KMS-11 (cell line): Measurements from ENCODE around the gene ANKRD44.

Experiments
- H2AFZ ChIP-seq: fragments of 200-600 bp; sonication (generic); 2 replicates; pipeline ENCODE4 v1.6.1; 2016; ENCODE audit warnings: antibody characterized with exemption, mixed run types, low read depth
- H3K27ac ChIP-seq: fragments of 200-600 bp; sonication (generic); 2 replicates; pipeline ENCODE4 v1.6.1; 2016; ENCODE audit warnings: mild to moderate bottlenecking, mixed run types
- H3K27me3 ChIP-seq: fragments of 200-600 bp; sonication (generic); 2 replicates; pipeline ENCODE4 v1.6.1; 2017; ENCODE audit warnings: mild to moderate bottlenecking, low read depth, mixed run types, moderate library complexity; ENCODE audit not compliant: insufficient read depth
- H3K36me3 ChIP-seq: fragments of 200-600 bp; sonication (generic); 2 replicates; pipeline ENCODE4 v1.6.1; 2017; ENCODE audit warnings: mild to moderate bottlenecking, mixed run types; ENCODE audit not compliant: insufficient read depth
- H3K4me1 ChIP-seq: fragments of 200-600 bp; sonication (generic); 2 replicates; pipeline ENCODE4 v1.6.1; 2016; ENCODE audit warnings: mild to moderate bottlenecking, low read depth, mixed run types; ENCODE audit not compliant: poor library complexity, severe bottlenecking
- H3K4me2 ChIP-seq: fragments of 200-600 bp; sonication (generic); 2 replicates; pipeline ENCODE4 v1.7.0; 2016; ENCODE audit warnings: mild to moderate bottlenecking, mixed run types
- H3K4me3 ChIP-seq: fragments of 200-600 bp; sonication (generic); IDR thresholded peaks from 2 replicates; pipeline ENCODE4 v1.6.1; 2017; ENCODE audit warnings: low read depth, low read length, mixed read lengths; ENCODE audit not compliant: insufficient read depth
- H3K79me2 ChIP-seq: fragments of 200-600 bp; sonication (generic); 2 replicates; pipeline ENCODE4 v1.6.1; 2016; ENCODE audit warnings: low read depth, mixed run types; ENCODE audit not compliant: insufficient read depth
- H3K9ac ChIP-seq: fragments of 200-600 bp; sonication (generic); 2 replicates; pipeline ENCODE4 v1.6.1; 2016; ENCODE audit warnings: mild to moderate bottlenecking, mixed run types
- H4K20me1 ChIP-seq: fragments of 200-600 bp; sonication (generic); 2 replicates; pipeline ENCODE4 v1.6.1; 2016; ENCODE audit warnings: mild to moderate bottlenecking, mixed run types; ENCODE audit not compliant: insufficient read depth
- TF ChIP-seq, protein P1 (sequence below): fragments of 200-600 bp; sonication (generic); conservative IDR thresholded peaks from 2 replicates; pipeline ENCODE4 v1.6.1; 2017; ENCODE audit warnings: low read depth, mild to moderate bottlenecking, antibody characterized with exemption, low read length, moderate library complexity, mixed read lengths

The ANKRD44 gene

GRCh38 chr2:197191177-197191939 is 119.2 kb downstream of the ANKRD44 start:
- Histone ChIP-seq H3K4me1 (peaks cover 10% of the 10 kb centered on the region), H3K27me3 (no peaks in the 10 kb centered on the region), H2AFZ (no peak overlapping the region), H4K20me1 (no peaks in the 10 kb centered on the region), H3K4me3 (no peak overlapping the region), H3K4me2 (no peak overlapping the region), H3K36me3 (no peaks in the 10 kb centered on the region), H3K79me2 (no peaks in the 10 kb centered on the region), H3K9ac (no peak overlapping the region), H3K27ac (no peak overlapping the region)
- TF ChIP-seq, protein P1, sequence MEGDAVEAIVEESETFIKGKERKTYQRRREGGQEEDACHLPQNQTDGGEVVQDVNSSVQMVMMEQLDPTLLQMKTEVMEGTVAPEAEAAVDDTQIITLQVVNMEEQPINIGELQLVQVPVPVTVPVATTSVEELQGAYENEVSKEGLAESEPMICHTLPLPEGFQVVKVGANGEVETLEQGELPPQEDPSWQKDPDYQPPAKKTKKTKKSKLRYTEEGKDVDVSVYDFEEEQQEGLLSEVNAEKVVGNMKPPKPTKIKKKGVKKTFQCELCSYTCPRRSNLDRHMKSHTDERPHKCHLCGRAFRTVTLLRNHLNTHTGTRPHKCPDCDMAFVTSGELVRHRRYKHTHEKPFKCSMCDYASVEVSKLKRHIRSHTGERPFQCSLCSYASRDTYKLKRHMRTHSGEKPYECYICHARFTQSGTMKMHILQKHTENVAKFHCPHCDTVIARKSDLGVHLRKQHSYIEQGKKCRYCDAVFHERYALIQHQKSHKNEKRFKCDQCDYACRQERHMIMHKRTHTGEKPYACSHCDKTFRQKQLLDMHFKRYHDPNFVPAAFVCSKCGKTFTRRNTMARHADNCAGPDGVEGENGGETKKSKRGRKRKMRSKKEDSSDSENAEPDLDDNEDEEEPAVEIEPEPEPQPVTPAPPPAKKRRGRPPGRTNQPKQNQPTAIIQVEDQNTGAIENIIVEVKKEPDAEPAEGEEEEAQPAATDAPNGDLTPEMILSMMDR, result peak; percentile 85

DNA sequence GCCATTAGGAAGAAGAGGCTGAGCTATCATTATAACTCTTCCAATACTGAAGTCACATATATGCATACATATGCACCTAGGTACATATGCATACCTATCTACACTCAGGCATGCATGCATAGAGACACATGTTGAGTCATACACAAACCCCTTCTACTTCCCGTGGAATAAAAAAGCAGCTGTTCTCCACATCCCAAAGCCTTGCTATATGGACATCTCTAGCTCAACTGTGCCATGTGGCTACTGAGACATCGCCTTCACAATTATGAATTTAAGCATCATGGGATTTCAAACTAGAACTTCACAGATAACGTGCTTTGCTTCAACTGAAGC is 120.5 kb downstream of the ANKRD44 start:
- Histone ChIP-seq H3K9ac (no peak overlapping the region), H3K79me2 (no peaks in the 10 kb centered on the region), H3K4me1 (peaks cover 10% of the 10 kb centered on the region), H3K4me3 (no peak overlapping the region), H2AFZ (no peak overlapping the region), H3K36me3 (no peaks in the 10 kb centered on the region), H4K20me1 (no peaks in the 10 kb centered on the region), H3K27me3 (no peaks in the 10 kb centered on the region), H3K27ac (no peak overlapping the region), H3K4me2 (no peak overlapping the region)
- TF ChIP-seq, protein P1, result no peak

DNA sequence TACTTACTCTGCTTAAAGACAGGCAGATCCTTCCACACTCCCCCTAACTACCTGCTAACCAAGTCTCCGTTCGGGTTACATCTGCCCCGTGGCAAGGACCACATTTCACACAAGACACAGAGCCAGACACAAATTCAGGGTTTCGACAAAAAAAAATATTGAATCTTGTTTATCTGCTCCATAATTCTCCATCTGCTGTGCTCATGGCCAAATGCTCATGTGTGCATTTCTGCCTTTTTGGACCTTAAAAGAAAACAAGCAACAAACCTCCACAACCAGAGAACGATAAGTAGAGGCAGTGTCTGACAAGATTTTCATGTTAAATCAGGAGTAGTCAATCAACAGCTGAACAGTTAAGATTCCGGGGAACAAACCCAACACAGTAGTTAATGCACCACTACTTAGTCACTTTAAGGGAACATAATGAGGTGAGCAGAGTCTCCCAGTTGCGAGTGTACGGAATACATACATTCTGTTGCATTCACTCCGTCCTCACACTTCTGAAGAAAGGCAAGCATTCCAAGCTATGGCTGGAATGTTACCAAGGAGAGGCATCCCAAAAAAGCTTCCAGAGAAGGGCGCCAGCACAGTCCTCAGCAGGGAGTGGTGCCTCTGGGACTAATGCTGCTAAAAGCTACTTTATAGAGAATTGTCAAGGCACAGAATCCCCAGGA is 121.0 kb downstream of the ANKRD44 start:
- H3K4me1 ChIP-seq, result peaks cover 10% of the 10 kb centered on the region
- no peak overlapping the region for H3K4me3 ChIP-seq
- H3K36me3 ChIP-seq, result no peaks in the 10 kb centered on the region
- no peak overlapping the region for H3K27ac ChIP-seq
- no peak overlapping the region for H3K9ac ChIP-seq
- H3K79me2 ChIP-seq, result no peaks in the 10 kb centered on the region
- H3K27me3 ChIP-seq, result no peaks in the 10 kb centered on the region
- no peaks in the 10 kb centered on the region for H4K20me1 ChIP-seq
- no peak overlapping the region for H2AFZ ChIP-seq
- no peak overlapping the region for H3K4me2 ChIP-seq
- TF ChIP-seq, protein P1, result no peak

DNA sequence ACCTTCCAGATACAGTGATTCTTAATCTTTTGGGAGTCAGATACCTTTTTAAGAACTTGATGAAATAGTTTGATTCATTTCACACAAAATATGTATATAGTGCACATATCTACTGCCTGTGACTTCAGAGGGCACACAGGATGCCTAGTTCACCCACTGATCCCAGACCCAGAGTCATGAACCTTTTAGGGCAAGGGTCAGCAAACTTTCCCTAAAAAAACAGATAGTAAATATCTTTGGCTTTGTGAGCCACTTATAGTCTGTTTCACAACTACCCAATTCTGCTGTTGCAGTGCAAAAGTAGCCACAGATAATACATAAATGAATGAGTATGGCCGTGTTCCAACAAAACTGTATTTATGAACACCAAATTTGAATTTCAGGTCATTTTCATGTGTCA is 124.9 kb downstream of the ANKRD44 start:
- no peak overlapping the region for H3K27ac ChIP-seq
- H3K36me3 ChIP-seq, result no peaks in the 10 kb centered on the region
- H3K4me1 ChIP-seq, result no peaks in the 10 kb centered on the region
- no peaks in the 10 kb centered on the region for H4K20me1 ChIP-seq
- H2AFZ ChIP-seq, result no peak overlapping the region
- H3K4me3 ChIP-seq, result no peak overlapping the region
- TF ChIP-seq, protein P1, result no peak
- no peak overlapping the region for H3K4me2 ChIP-seq
- no peaks in the 10 kb centered on the region for H3K79me2 ChIP-seq
- no peaks in the 10 kb centered on the region for H3K27me3 ChIP-seq
- H3K9ac ChIP-seq, result no peak overlapping the region
